ENCODE data around the gene DPYSL4. TPM values are rescaled to one million over a fixed set of nuclear protein-coding genes. Genes with fewer than 3 reads are reported as not detected.

Gene DPYSL4
- total RNA-seq, 1 experiment from 2014 or later = 26.3 TPM

- H3K4ac ChIP-seq (ENCODE audit: low read depth, low read length) = no peak overlapping the region
Measured at GRCh38 chr10:132201111-132201969, 14.6 kb downstream of the DPYSL4 start.

More at GRCh38 chr10:132201111-132201969, 14.6 kb downstream of the DPYSL4 start:
- Histone ChIP-seq H4K8ac (replicated peaks; ENCODE audit: insufficient read length, low read depth, low read length) (no peak overlapping the region), H3K27ac (ENCODE audit: insufficient read length, low read depth, low read length) (no peak overlapping the region), H2AFZ (ENCODE audit: low read length) (no peak overlapping the region), H3K4me1 (ENCODE audit: insufficient read depth, low read length) (no peaks in the 10 kb centered on the region), H3K4me2 (ENCODE audit: insufficient read depth, insufficient read length, low read length) (no peak overlapping the region), H2BK12ac (ENCODE audit: insufficient read length, low read depth, low read length) (no peak overlapping the region), H2BK5ac (ENCODE audit: insufficient read length, low read length) (no peak overlapping the region), H2BK120ac (ENCODE audit: low read depth, low read length, poor library complexity, severe bottlenecking) (no peak overlapping the region), H3K79me1 (ENCODE audit: insufficient read depth, low read depth, low read length, poor library complexity, severe bottlenecking) (no peaks in the 10 kb centered on the region), H3K23me2 (ENCODE audit: insufficient read length, low read depth, low read length, poor library complexity, severe bottlenecking) (no peaks in the 10 kb centered on the region), H2BK20ac (ENCODE audit: low read depth, low read length, poor library complexity, severe bottlenecking) (no peak overlapping the region), H3K9me3 (ENCODE audit: control insufficient read depth, low read depth, low read length) (no peaks in the 10 kb centered on the region), H4K20me1 (ENCODE audit: control insufficient read depth, insufficient read depth, insufficient read length) (no peaks in the 10 kb centered on the region), H4K91ac (ENCODE audit: insufficient read length, low read depth, low read length) (no peak overlapping the region), H3K56ac (ENCODE audit: insufficient read length, low read depth, low read length) (no peak overlapping the region), H2AK5ac (ENCODE audit: insufficient read length, low read length) (no peak overlapping the region), H3K27me3 (ENCODE audit: insufficient read depth, low read length) (no peaks in the 10 kb centered on the region), H3T11ph (ENCODE audit: low read length) (no peak overlapping the region), H3K14ac (ENCODE audit: insufficient read depth, low read length) (no peak overlapping the region), H3K23ac (ENCODE audit: insufficient read length, low read depth, low read length) (no peak overlapping the region), H3K18ac (ENCODE audit: insufficient read length, low read depth, low read length) (no peak overlapping the region), H2BK15ac (ENCODE audit: low read depth, low read length) (no peak overlapping the region), H4K5ac (ENCODE audit: insufficient read length, low read depth, low read length) (no peak overlapping the region), H3K79me2 (ENCODE audit: insufficient read depth, low read length) (no peaks in the 10 kb centered on the region), H3K9ac (ENCODE audit: extremely low read depth, insufficient read length, low read length) (no peak overlapping the region)
- no peak overlapping the region for H3K4me3 Mint-ChIP-seq
- no peaks in the 10 kb centered on the region for H3K4me1 Mint-ChIP-seq
- no peaks in the 10 kb centered on the region for H3K27me3 Mint-ChIP-seq (ENCODE audit: low read depth)
- no peak for DNase-seq
- no CpG with 5 or more reads among the region's 35 CpGs for WGBS (ENCODE audit: extremely low coverage, insufficient read length, low lambda C conversion rate)
- TF ChIP-seq CTCF (conservative IDR thresholded peaks at IDR 0.05) = no peak
- peaks cover 0 to 5% (median 0%) of the 10 kb centered on the region in 3 experiments; a peak in 2 of 7 replicates for H3K36me3 Mint-ChIP-seq (ENCODE audit: insufficient read depth in 1 of 3, low read depth in 3 of 3)
- no peaks in the 10 kb centered on the region for H3K9me3 Mint-ChIP-seq
- no peak overlapping the region for H3K27ac Mint-ChIP-seq

Measured in H9 (cell line).